B cell (primary cell): Measurements from ENCODE around the gene GIMAP2. TPM values are rescaled to one million over a fixed set of nuclear protein-coding genes. Genes with fewer than 3 reads are reported as not detected.

Experiments used
- ATAC-seq: fragments of 200-7000 bp; cut with Tn5 transposase; one replicate; pipeline ENCODE4 v1.10.0; 2021; ENCODE audit warnings: low read depth, mild to moderate bottlenecking, moderate number of reproducible peaks, moderate library complexity
- CTCF ChIA-PET: fragments of 350-600 bp; sonication (Branson Sonifier 250); formaldehyde crosslinking; loops from one replicate; lab custom pipeline; 2021; ENCODE audit warnings: antibody characterized with exemption, inconsistent platforms; lab: Charles Lee
- POLR2A ChIA-PET: fragments of 350-600 bp; sonication (Branson Sonifier 250); formaldehyde crosslinking; loops from one replicate; lab custom pipeline; 2021; ENCODE audit warnings: antibody characterized with exemption; lab: Charles Lee
- DNase-seq: peaks from one replicate; pipeline ENCODE4 v3.0.0; 2013
- H2AFZ ChIP-seq: 2 replicates; pipeline ENCODE4 v1.6.1; 2012; ENCODE audit warnings: mild to moderate bottlenecking, low read depth, low read length; ENCODE audit not compliant: insufficient read depth, poor library complexity, severe bottlenecking
- H3K27ac ChIP-seq, 2 donors: 1 replicate in 1 of 2; 2 replicates in 1 of 2; pipeline ENCODE4 v1.5.1; 2012 to 2013; ENCODE audit warnings: low read length in 2 of 2, mild to moderate bottlenecking in 2 of 2, moderate library complexity in 1 of 2
- H3K27me3 ChIP-seq, 4 experiments: fragments of 200-600 bp in 1 of 4; sonication (generic) in 1 of 4; replicated peaks in 1 of 4; 1 replicate in 2 of 4; 2 replicates in 2 of 4; pipeline versions ENCODE4 v1.6.1 to v1.7.0; 2013 to 2016; ENCODE audit warnings: low read length in 3 of 4, mild to moderate bottlenecking in 2 of 4, mixed read lengths in 1 of 4, moderate library complexity in 1 of 4; ENCODE audit not compliant: insufficient read depth in 4 of 4, control insufficient read depth in 3 of 4; ENCODE audit errors: control extremely low read depth in 1 of 4
- H3K36me3 ChIP-seq, 2 experiments: replicated peaks in 1 of 2; 1 replicate in 1 of 2; 2 replicates in 1 of 2; pipeline versions ENCODE4 v1.6.1 to v1.7.1; 2013; ENCODE audit warnings: low read length in 1 of 2; ENCODE audit not compliant: insufficient read depth in 2 of 2, control insufficient read depth in 1 of 2; ENCODE audit errors: control extremely low read depth in 1 of 2, extremely low read depth in 1 of 2
- H3K4me1 ChIP-seq, 2 donors: fragments of 200-600 bp in 1 of 2; sonication (generic) in 1 of 2; 1 replicate in 1 of 2; 2 replicates in 1 of 2; pipeline versions ENCODE4 v1.5.1 to v1.6.1; 2013 to 2017; ENCODE audit warnings: low read length in 2 of 2; ENCODE audit not compliant: control insufficient read depth in 2 of 2, insufficient read depth in 2 of 2
- H3K4me2 ChIP-seq: replicated peaks from 2 replicates; pipeline ENCODE3; 2012; ENCODE audit warnings: mild to moderate bottlenecking, low read depth, low read length; ENCODE audit not compliant: poor library complexity, severe bottlenecking
- H3K4me3 ChIP-seq, 5 experiments: fragments of 200-600 bp in 1 of 5; sonication (generic) in 1 of 5; 1 replicate in 3 of 5; 2 replicates in 2 of 5; pipeline versions ENCODE4 v1.5.1 to v1.7.0; 2011 to 2016; ENCODE audit warnings: low read length in 4 of 5, mild to moderate bottlenecking in 4 of 5, low read depth in 2 of 5, control low read depth in 1 of 5, moderate library complexity in 1 of 5; ENCODE audit not compliant: insufficient read depth in 1 of 5; ENCODE audit errors: control extremely low read depth in 1 of 5, extremely low read depth in 1 of 5
- H3K79me2 ChIP-seq: fragments of 200-600 bp; sonication (generic); one replicate; pipeline ENCODE4 v1.6.0; 2016; ENCODE audit warnings: low read length; ENCODE audit not compliant: control insufficient read depth, insufficient read depth
- H3K9ac ChIP-seq: fragments of 200-600 bp; sonication (generic); 2 replicates; pipeline ENCODE4 v1.6.1; 2017; ENCODE audit warnings: mild to moderate bottlenecking, low read length, moderate library complexity
- H3K9me3 ChIP-seq, 3 donors: one replicate each; pipeline versions ENCODE4 v1.6.1 to v1.7.1; 2013; ENCODE audit warnings: low read length in 2 of 3; ENCODE audit not compliant: control insufficient read depth in 2 of 3, insufficient read depth in 1 of 3; ENCODE audit errors: control extremely low read depth in 1 of 3
- H4K20me1 ChIP-seq: 2 replicates; pipeline ENCODE4 v1.6.0; 2012; ENCODE audit warnings: mild to moderate bottlenecking, low read length; ENCODE audit not compliant: insufficient read depth, control insufficient read depth, poor library complexity, severe bottlenecking
- H3K27ac Mint-ChIP-seq: one replicate; pipeline ENCODE4 v1.8.0; 2021; ENCODE audit warnings: mixed read lengths
- H3K27me3 Mint-ChIP-seq: one replicate; pipeline ENCODE4 v1.8.0; 2021; ENCODE audit warnings: mixed read lengths
- H3K4me1 Mint-ChIP-seq: one replicate; pipeline ENCODE4 v1.8.0; 2021; ENCODE audit warnings: mixed read lengths
- H3K4me3 Mint-ChIP-seq: one replicate; pipeline ENCODE4 v1.8.0; 2021; ENCODE audit warnings: mixed read lengths
- H3K9me3 Mint-ChIP-seq: one replicate; pipeline ENCODE4 v1.8.0; 2022; ENCODE audit warnings: mixed read lengths; ENCODE audit not compliant: insufficient read depth
- EZH2 ChIP-seq: IDR thresholded peaks from 2 replicates; pipeline ENCODE4 v1.6.1; 2012; ENCODE audit warnings: borderline replicate concordance, low read depth, mild to moderate bottlenecking, moderate library complexity, low read length; ENCODE audit not compliant: insufficient read depth, poor library complexity, severe bottlenecking
- WGBS: methylation state at CpG from one replicate; pipeline ENCODE4 v1.1.5; 2013; ENCODE audit warnings: missing lambda C conversion rate; ENCODE audit not compliant: insufficient coverage; 5-methylcytosine and 5-hydroxymethylcytosine counted together
- intact Hi-C: fragments of 100-400 bp; cut with micrococcal nuclease; formaldehyde crosslinking; loops from one replicate; pipeline ENCODE4 v1.10.0; 2022
- polyA plus RNA-seq: library from polyadenylated mRNA; depleted of rRNA; stranded (reverse); fragments of >200 nt; gene quantifications from 2 replicates; pipeline ENCODE4 v1.2.3, GENCODE V29; 2012
- total RNA-seq, 2 donors: library from RNA; stranded (reverse); fragments of 120-200 nt in 1 of 2; gene quantifications; 1 replicate in 1 of 2; 2 replicates in 1 of 2; pipeline versions ENCODE4 v1.2.3 to v1.2.4, GENCODE V29; 2013 to 2022
- TF ChIP-seq, protein P1 (sequence below): fragments of 200-600 bp; IDR thresholded peaks from one replicate; pipeline ENCODE4 v1.8.0; 2022; ENCODE audit warnings: antibody characterized with exemption, mild to moderate bottlenecking

GIMAP2 gene
- total and polyA plus RNA-seq, 2 donors (not counting 1 experiment from before 2014, with no cell fraction given): 13.2 to 18.1 TPM

DNA sequence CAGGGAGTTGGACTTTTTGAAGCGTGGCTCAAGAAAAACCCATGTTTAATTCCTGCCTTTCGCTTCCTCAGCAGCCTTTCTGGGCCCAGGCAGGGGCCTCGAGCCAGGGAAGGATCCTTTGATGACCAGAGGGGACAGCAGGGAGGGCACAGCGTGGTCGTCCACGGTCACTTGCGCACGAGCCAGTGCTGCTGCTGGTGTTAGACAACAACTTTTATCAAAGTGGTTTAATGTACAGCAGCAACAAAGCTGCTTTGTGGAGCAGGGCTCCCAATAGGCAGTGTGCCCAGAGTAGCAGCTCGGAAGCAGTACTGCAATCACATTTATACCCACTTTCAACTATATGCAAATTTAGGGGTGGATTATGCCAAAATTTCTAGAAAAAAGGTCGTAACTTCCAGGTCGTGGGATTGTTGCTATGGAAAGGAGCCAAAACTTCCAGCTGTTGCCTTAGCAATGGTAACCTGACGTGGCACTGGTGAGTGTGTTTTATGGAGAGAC is 37.0 kb downstream of the GIMAP2 start:
- no peaks in the 10 kb centered on the region for H3K9me3 ChIP-seq
- POLR2A ChIA-PET: no interaction called here
- no peak overlapping the region for H3K4me3 Mint-ChIP-seq
- ATAC-seq: no peak
- intact Hi-C loops: no loop called here
- no peaks in the 10 kb centered on the region for H3K27me3 ChIP-seq
- no peak overlapping the region for H3K27ac Mint-ChIP-seq
- peaks cover 0 to 5% of the 10 kb centered on the region in 2 experiments for H3K36me3 ChIP-seq
- no peak overlapping the region for H3K4me2 ChIP-seq
- H2AFZ ChIP-seq: no peak overlapping the region
- 86% methylated on average over 10 of the region's 12 CpGs for WGBS
- no peaks in the 10 kb centered on the region for H3K4me1 Mint-ChIP-seq
- CTCF ChIA-PET: no interaction called here
- H3K27ac ChIP-seq: no peak overlapping the region
- H3K9me3 Mint-ChIP-seq: no peaks in the 10 kb centered on the region
- no peaks in the 10 kb centered on the region for H3K79me2 ChIP-seq
- no peaks in the 10 kb centered on the region for H4K20me1 ChIP-seq
- no peak overlapping the region for H3K9ac ChIP-seq
- no peak overlapping the region for H3K4me3 ChIP-seq
- H3K27me3 Mint-ChIP-seq: peaks cover 8% of the 10 kb centered on the region
- TF ChIP-seq, protein P1, sequence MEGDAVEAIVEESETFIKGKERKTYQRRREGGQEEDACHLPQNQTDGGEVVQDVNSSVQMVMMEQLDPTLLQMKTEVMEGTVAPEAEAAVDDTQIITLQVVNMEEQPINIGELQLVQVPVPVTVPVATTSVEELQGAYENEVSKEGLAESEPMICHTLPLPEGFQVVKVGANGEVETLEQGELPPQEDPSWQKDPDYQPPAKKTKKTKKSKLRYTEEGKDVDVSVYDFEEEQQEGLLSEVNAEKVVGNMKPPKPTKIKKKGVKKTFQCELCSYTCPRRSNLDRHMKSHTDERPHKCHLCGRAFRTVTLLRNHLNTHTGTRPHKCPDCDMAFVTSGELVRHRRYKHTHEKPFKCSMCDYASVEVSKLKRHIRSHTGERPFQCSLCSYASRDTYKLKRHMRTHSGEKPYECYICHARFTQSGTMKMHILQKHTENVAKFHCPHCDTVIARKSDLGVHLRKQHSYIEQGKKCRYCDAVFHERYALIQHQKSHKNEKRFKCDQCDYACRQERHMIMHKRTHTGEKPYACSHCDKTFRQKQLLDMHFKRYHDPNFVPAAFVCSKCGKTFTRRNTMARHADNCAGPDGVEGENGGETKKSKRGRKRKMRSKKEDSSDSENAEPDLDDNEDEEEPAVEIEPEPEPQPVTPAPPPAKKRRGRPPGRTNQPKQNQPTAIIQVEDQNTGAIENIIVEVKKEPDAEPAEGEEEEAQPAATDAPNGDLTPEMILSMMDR: no peak
- TF ChIP-seq EZH2: no peak
- DNase-seq: no peak
- H3K4me1 ChIP-seq: no peaks in the 10 kb centered on the region

DNA sequence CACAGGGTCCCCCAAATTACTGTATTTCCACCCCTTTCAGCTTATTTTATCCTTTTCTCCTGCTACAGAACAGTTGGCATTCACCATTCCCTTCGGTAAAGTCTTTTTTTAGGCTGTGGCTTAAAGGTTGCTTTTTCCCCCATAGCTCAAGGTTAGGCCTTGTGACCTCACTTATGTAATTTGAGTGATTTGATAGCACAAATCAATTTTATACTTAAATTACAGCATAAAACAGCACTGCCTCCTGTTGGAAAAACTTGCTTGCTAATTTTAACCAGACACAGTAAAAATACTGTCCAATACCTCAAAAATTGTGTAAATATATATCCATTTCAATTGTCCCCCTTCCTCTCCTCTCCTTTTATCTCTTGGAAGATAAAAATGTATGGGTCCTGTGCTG is 38.0 kb downstream of the GIMAP2 start:
- H3K4me2 ChIP-seq: no peak overlapping the region
- no CpG with 5 or more reads among the region's 1 CpG for WGBS
- Mint-ChIP-seq H3K4me3 (no peak overlapping the region), H3K27me3 (peaks cover 8% of the 10 kb centered on the region), H3K9me3 (no peaks in the 10 kb centered on the region), H3K27ac (no peak overlapping the region), H3K4me1 (no peaks in the 10 kb centered on the region)
- CTCF ChIA-PET: no interaction called here
- TF ChIP-seq, protein P1: no peak
- TF ChIP-seq EZH2: no peak
- H2AFZ ChIP-seq: no peak overlapping the region
- POLR2A ChIA-PET: no interaction called here
- peaks cover 0 to 5% of the 10 kb centered on the region in 2 experiments for H3K36me3 ChIP-seq
- no peak overlapping the region for H3K4me3 ChIP-seq
- H3K27me3 ChIP-seq: no peaks in the 10 kb centered on the region
- no peak for ATAC-seq
- H4K20me1 ChIP-seq: no peaks in the 10 kb centered on the region
- intact Hi-C loops: no loop called here
- no peak for DNase-seq
- H3K27ac ChIP-seq: no peak overlapping the region
- peaks cover 0 to 2% (median 0%) of the 10 kb centered on the region in 3 donors for H3K9me3 ChIP-seq
- no peak overlapping the region for H3K9ac ChIP-seq
- H3K79me2 ChIP-seq: no peaks in the 10 kb centered on the region
- no peaks in the 10 kb centered on the region for H3K4me1 ChIP-seq
